Measurements from ENCODE around the gene LGALS8. TPM values are rescaled to one million over a fixed set of nuclear protein-coding genes. Genes with fewer than 3 reads are reported as not detected.
A peak's percentile ranks its signal among the peaks of the same experiment; 100 is the strongest.

Gene LGALS8
- total RNA-seq, 2 donors from 2014 or later = 88.2 to 119 TPM

- H3K4me3 Mint-ChIP-seq = peak overlapping the region; percentile 55
- no peak for DNase-seq (ENCODE audit: low spot score)
These were observed 6.7 kb upstream of the LGALS8 start for GRCh38 chr1:236516929-236517704.

GRCh38 chr1:236518322-236518721 lies 5.5 kb upstream of the LGALS8 start:
- DNase-seq (ENCODE audit: low spot score) (no peak), ATAC-seq (no peak)
- Mint-ChIP-seq H3K9me3 (no peaks in the 10 kb centered on the region), H3K27me3 (peaks cover 6 to 16% of the 10 kb centered on the region in 2 donors), H3K27ac (no peak overlapping the region), H3K36me3 (no peaks in the 10 kb centered on the region), H3K4me3 (no peak overlapping the region), H3K4me1 (ENCODE audit: low read depth in 2 of 2) (peaks cover 6 to 28% of the 10 kb centered on the region in 2 donors)

More at GRCh38 chr1:236516929-236517704, 6.7 kb upstream of the LGALS8 start:
- Mint-ChIP-seq H3K27me3 (peaks cover 6 to 16% of the 10 kb centered on the region in 2 donors), H3K36me3 (no peaks in the 10 kb centered on the region), H3K4me1 (ENCODE audit: low read depth in 2 of 2) (peaks cover 3 to 23% of the 10 kb centered on the region in 2 donors), H3K9me3 (no peaks in the 10 kb centered on the region), H3K27ac (peak overlapping the region in 1 of 2 donors; percentile 19)
- ATAC-seq = peak in 1 of 2 donors; percentile 49

GRCh38 chr1:236520445-236521005 lies 3.3 kb upstream of the LGALS8 start:
- H3K36me3 Mint-ChIP-seq = no peaks in the 10 kb centered on the region
- no peak for ATAC-seq
- peaks cover 6 to 14% of the 10 kb centered on the region in 2 donors for H3K27me3 Mint-ChIP-seq
- H3K9me3 Mint-ChIP-seq = no peaks in the 10 kb centered on the region
- peaks cover 13 to 33% of the 10 kb centered on the region in 2 donors for H3K4me1 Mint-ChIP-seq (ENCODE audit: low read depth in 2 of 2)
- H3K4me3 Mint-ChIP-seq = no peak overlapping the region
- no peak for DNase-seq (ENCODE audit: low spot score)
- H3K27ac Mint-ChIP-seq = no peak overlapping the region

- Mint-ChIP-seq H3K9me3 (no peaks in the 10 kb centered on the region), H3K4me3 (peak overlapping the region; percentile 98), H3K36me3 (peaks cover 17% of the 10 kb centered on the region), H3K27ac (peak overlapping the region; percentile 93 to 98), H3K4me1 (ENCODE audit: low read depth in 2 of 2) (peaks cover 10 to 22% of the 10 kb centered on the region in 2 donors), H3K27me3 (peaks cover 6 to 9% of the 10 kb centered on the region in 2 donors)
- DNase-seq (ENCODE audit: low spot score) = no peak
- peak in 1 of 2 donors; percentile 1 for ATAC-seq
These were observed 662 bp upstream of the LGALS8 start for GRCh38 chr1:236522937-236523703.

GRCh38 chr1:236524142-236524894 lies 536 bp downstream of the LGALS8 start:
- Mint-ChIP-seq H3K4me3 (peak overlapping the region; percentile 98), H3K27me3 (peaks cover 6 to 8% of the 10 kb centered on the region in 2 donors), H3K36me3 (peaks cover 17% of the 10 kb centered on the region), H3K9me3 (no peaks in the 10 kb centered on the region), H3K4me1 (ENCODE audit: low read depth in 2 of 2) (peaks cover 10 to 22% of the 10 kb centered on the region in 2 donors), H3K27ac (peak overlapping the region; percentile 93 to 98)
- DNase-seq (ENCODE audit: low spot score) (peak; percentile 80), ATAC-seq (peak; percentile 92 to 93)

GRCh38 chr1:236524895-236525184 lies 1.1 kb downstream of the LGALS8 start:
- H3K4me1 Mint-ChIP-seq (ENCODE audit: low read depth in 2 of 2) = peaks cover 10 to 22% of the 10 kb centered on the region in 2 donors
- no peaks in the 10 kb centered on the region for H3K9me3 Mint-ChIP-seq
- H3K27ac Mint-ChIP-seq = peak overlapping the region; percentile 93 to 98
- H3K27me3 Mint-ChIP-seq = peaks cover 5 to 6% of the 10 kb centered on the region in 2 donors
- ATAC-seq (no peak), DNase-seq (ENCODE audit: low spot score) (no peak)
- peaks cover 17% of the 10 kb centered on the region for H3K36me3 Mint-ChIP-seq
- H3K4me3 Mint-ChIP-seq = peak overlapping the region; percentile 98

GRCh38 chr1:236526079-236526478 lies 2.3 kb downstream of the LGALS8 start:
- Mint-ChIP-seq H3K27ac (peak overlapping the region; percentile 33 to 73), H3K27me3 (no peaks in the 10 kb centered on the region), H3K9me3 (no peaks in the 10 kb centered on the region), H3K4me3 (peak overlapping the region; percentile 32), H3K36me3 (peaks cover 24% of the 10 kb centered on the region), H3K4me1 (ENCODE audit: low read depth in 2 of 2) (peaks cover 15 to 33% of the 10 kb centered on the region in 2 donors)
- ATAC-seq (no peak), DNase-seq (ENCODE audit: low spot score) (no peak)

GRCh38 chr1:236530286-236530685 lies 6.5 kb downstream of the LGALS8 start:
- Mint-ChIP-seq H3K9me3 (no peaks in the 10 kb centered on the region), H3K4me1 (ENCODE audit: low read depth in 2 of 2) (peaks cover 19 to 46% of the 10 kb centered on the region in 2 donors)

GRCh38 chr1:236530959-236531358 lies 7.2 kb downstream of the LGALS8 start:
- Mint-ChIP-seq H3K9me3 (no peaks in the 10 kb centered on the region), H3K27me3 (no peaks in the 10 kb centered on the region), H3K27ac (peak overlapping the region in 1 of 2 donors; percentile 40), H3K4me1 (ENCODE audit: low read depth in 2 of 2) (peaks cover 22 to 51% of the 10 kb centered on the region in 2 donors), H3K36me3 (peaks cover 39% of the 10 kb centered on the region), H3K4me3 (peak overlapping the region; percentile 26)
- ATAC-seq (no peak), DNase-seq (ENCODE audit: low spot score) (no peak)

More at GRCh38 chr1:236530286-236530685, 6.5 kb downstream of the LGALS8 start:
- H3K36me3 Mint-ChIP-seq = peaks cover 36% of the 10 kb centered on the region
- H3K27ac Mint-ChIP-seq = peak overlapping the region; percentile 13 to 40
- H3K27me3 Mint-ChIP-seq = no peaks in the 10 kb centered on the region
- ATAC-seq (no peak), DNase-seq (ENCODE audit: low spot score) (no peak)
- peak overlapping the region; percentile 5 for H3K4me3 Mint-ChIP-seq

- H3K4me3 Mint-ChIP-seq = peak overlapping the region; percentile 12
- no peak for DNase-seq (ENCODE audit: low spot score)
- peaks cover 31% of the 10 kb centered on the region for H3K36me3 Mint-ChIP-seq
- ATAC-seq = no peak
- peaks cover 22 to 49% of the 10 kb centered on the region in 2 donors for H3K4me1 Mint-ChIP-seq (ENCODE audit: low read depth in 2 of 2)
- H3K27me3 Mint-ChIP-seq = no peaks in the 10 kb centered on the region
- peak overlapping the region in 1 of 2 donors; percentile 74 for H3K27ac Mint-ChIP-seq
- H3K9me3 Mint-ChIP-seq = no peaks in the 10 kb centered on the region
These were observed 9.1 kb downstream of the LGALS8 start for GRCh38 chr1:236532850-236533249.

- Mint-ChIP-seq H3K27ac (peak overlapping the region; percentile 58 to 74), H3K27me3 (no peaks in the 10 kb centered on the region), H3K4me1 (ENCODE audit: low read depth in 2 of 2) (peaks cover 22 to 49% of the 10 kb centered on the region in 2 donors), H3K9me3 (no peaks in the 10 kb centered on the region), H3K4me3 (peak overlapping the region; percentile 59), H3K36me3 (peaks cover 31% of the 10 kb centered on the region)
- DNase-seq (ENCODE audit: low spot score) = no peak
- ATAC-seq = peak; percentile 55 to 85
These were observed 10.4 kb downstream of the LGALS8 start for GRCh38 chr1:236534151-236534651.

- Mint-ChIP-seq H3K27ac (no peak overlapping the region), H3K4me3 (no peak overlapping the region), H3K36me3 (peaks cover 28% of the 10 kb centered on the region), H3K27me3 (no peaks in the 10 kb centered on the region), H3K4me1 (ENCODE audit: low read depth in 2 of 2) (peaks cover 22 to 47% of the 10 kb centered on the region in 2 donors), H3K9me3 (no peaks in the 10 kb centered on the region)
- DNase-seq (ENCODE audit: low spot score) (no peak), ATAC-seq (no peak)
These were observed 11.4 kb downstream of the LGALS8 start for GRCh38 chr1:236535190-236535589.

GRCh38 chr1:236535662-236536161 lies 11.9 kb downstream of the LGALS8 start:
- Mint-ChIP-seq H3K27me3 (no peaks in the 10 kb centered on the region), H3K4me3 (peak overlapping the region; percentile 45), H3K9me3 (no peaks in the 10 kb centered on the region), H3K27ac (peak overlapping the region in 1 of 2 donors; percentile 47), H3K4me1 (ENCODE audit: low read depth in 2 of 2) (peaks cover 23 to 41% of the 10 kb centered on the region in 2 donors), H3K36me3 (peaks cover 27% of the 10 kb centered on the region)
- DNase-seq (ENCODE audit: low spot score) = no peak
- peak in 1 of 2 donors; percentile 2 for ATAC-seq
